HepG2 (cell line): ENCODE measurements around the gene MST1. TPM values are rescaled to one million over a fixed set of nuclear protein-coding genes. Genes with fewer than 3 reads are reported as not detected.

Source experiments
- ATAC-seq: fragments of 200-7000 bp; cut with Tn5 transposase; 3 replicates; pipeline ENCODE4 v1.9.1; 2020; ENCODE audit warnings: mild to moderate bottlenecking, moderate library complexity
- BruUV-seq: library from RNA; stranded (reverse); fragments of 400-500 nt; replicated peaks from 2 replicates; lab custom pipeline; 2021; lab: Mats Ljungman, UMichigan
- CTCF ChIA-PET: fragments of 300-600 bp; formaldehyde crosslinking; extraction: SDS; loops from one replicate; lab custom pipeline; 2021; ENCODE audit warnings: low total read pairs, inconsistent platforms, low intra/inter-chr PET ratio; lab: Yijun Ruan, JAX
- POLR2A ChIA-PET: fragments of 350-600 bp; sonication (Branson Sonifier 250); formaldehyde crosslinking; loops from one replicate; lab custom pipeline; 2020; ENCODE audit warnings: antibody characterized with exemption, inconsistent platforms; lab: Yijun Ruan, JAX
- DNase-seq: peaks from one replicate; pipeline ENCODE4 v3.0.0-alpha.2; 2015; ENCODE audit warnings: low spot score
- FAIRE-seq: peaks from 3 replicates; lab custom pipeline; 2011; peaks lifted over from hg19 to GRCh38; lab: Jason Lieb, UNC
- H2AFZ ChIP-seq: one replicate; pipeline ENCODE4 v1.6.1; 2011; ENCODE audit warnings: low read length, inconsistent platforms
- H3K27ac ChIP-seq: fragments of 300-600 bp; 3 replicates; pipeline ENCODE4 v1.8.0; 2011; ENCODE audit warnings: mixed run types, mild to moderate bottlenecking, mixed read lengths, low read length, inconsistent platforms; ENCODE audit not compliant: insufficient read depth; ENCODE audit errors: extremely low read length
- H3K27me3 ChIP-seq, 2 experiments: fragments of 200-600 bp in 1 of 2; 2 replicates in 1 of 2; 3 replicates in 1 of 2; pipeline versions ENCODE4 v1.6.0 to v1.8.0; 2011; ENCODE audit warnings: low read length in 2 of 2, mild to moderate bottlenecking in 2 of 2, moderate library complexity in 2 of 2, inconsistent platforms in 1 of 2; ENCODE audit not compliant: insufficient read depth in 2 of 2, control insufficient read depth in 1 of 2
- H3K36me3 ChIP-seq, 2 experiments: fragments of 200-600 bp in 1 of 2; replicated peaks in 1 of 2; 2 replicates in 1 of 2; 3 replicates in 1 of 2; pipeline versions ENCODE4 v1.5.1 to v1.8.0; 2011; ENCODE audit warnings: low read length in 2 of 2, inconsistent platforms in 1 of 2; ENCODE audit not compliant: insufficient read depth in 2 of 2, control insufficient read depth in 1 of 2
- H3K4me1 ChIP-seq: 2 replicates; pipeline ENCODE4 v1.5.1; 2012; ENCODE audit warnings: low read length, inconsistent platforms; ENCODE audit not compliant: insufficient read depth
- H3K4me2 ChIP-seq: 2 replicates; pipeline ENCODE4 v1.6.0; 2011; ENCODE audit warnings: low read depth, low read length, inconsistent platforms
- H3K4me3 ChIP-seq, 3 experiments: fragments of 200-600 bp in 1 of 3; sonication (generic), shearing (Covaris generic) in 1 of 3; replicated peaks in 1 of 3; 2 replicates each; pipeline ENCODE4 v1.5.1; 2011 to 2016; ENCODE audit warnings: low read length in 3 of 3, inconsistent platforms in 2 of 3, low read depth in 2 of 3, mild to moderate bottlenecking in 2 of 3, control low read depth in 1 of 3, mixed read lengths in 1 of 3; ENCODE audit not compliant: insufficient read depth in 1 of 3
- H3K79me2 ChIP-seq: one replicate; pipeline ENCODE4 v1.6.1; 2011; ENCODE audit warnings: low read length, inconsistent platforms; ENCODE audit not compliant: insufficient read depth
- H3K9ac ChIP-seq: 2 replicates; pipeline ENCODE4 v1.6.0; 2011; ENCODE audit warnings: mild to moderate bottlenecking, low read depth, low read length, inconsistent platforms; ENCODE audit not compliant: insufficient read depth
- H3K9me3 ChIP-seq: 2 replicates; pipeline ENCODE4 v1.5.1; 2012; ENCODE audit warnings: mild to moderate bottlenecking, low read length
- H4K20me1 ChIP-seq: 2 replicates; pipeline ENCODE4 v1.6.0; 2011; ENCODE audit warnings: inconsistent platforms, mild to moderate bottlenecking, low read length, moderate library complexity; ENCODE audit not compliant: insufficient read depth
- NFKBIZ ChIP-seq: IDR thresholded peaks from 2 replicates; pipeline ENCODE4 v1.6.1; 2018; ENCODE audit warnings: missing genetic modification reagents, missing compliant biosample characterization
- RBFOX2 ChIP-seq: fragments of 200-400 bp; formaldehyde crosslinking; IDR thresholded peaks from 2 replicates; pipeline ENCODE4 v1.6.1; 2017; ENCODE audit warnings: low read depth, mild to moderate bottlenecking, low read length
- RBM22 ChIP-seq: fragments of 200-400 bp; formaldehyde crosslinking; optimal IDR thresholded peaks from 2 replicates; pipeline ENCODE3; 2017; ENCODE audit warnings: mild to moderate bottlenecking, low read length, moderate library complexity
- SSRP1 ChIP-seq: IDR thresholded peaks from 2 replicates; pipeline ENCODE4 v1.6.1; 2016; ENCODE audit warnings: control low read depth
- ZKSCAN1 ChIP-seq: fragments of 150-350 bp; IDR thresholded peaks from 2 replicates; pipeline ENCODE4 v1.6.1; 2014; ENCODE audit warnings: low read length
- ZNF468 ChIP-seq: sonication (generic); formaldehyde crosslinking; IDR thresholded peaks from 2 replicates; pipeline ENCODE4 v1.8.0; 2022; ENCODE audit warnings: mild to moderate bottlenecking, moderate library complexity, missing genetic modification reagents
- ZNF674 ChIP-seq: sonication (generic); formaldehyde crosslinking; IDR thresholded peaks from 2 replicates; pipeline ENCODE4 v1.5.0; 2020; ENCODE audit warnings: low read depth, mild to moderate bottlenecking, missing genetic modification reagents
- ZNF782 ChIP-seq: sonication (generic); formaldehyde crosslinking; IDR thresholded peaks from 2 replicates; pipeline ENCODE4 v1.4.0; 2020; ENCODE audit warnings: missing genetic modification reagents, mild to moderate bottlenecking, borderline replicate concordance
- WGBS: methylation state at CpG from one replicate; pipeline ENCODE4 v1.1.6; 2017; ENCODE audit warnings: low lambda C conversion rate; 5-methylcytosine and 5-hydroxymethylcytosine counted together
- in situ Hi-C: cut with HindIII; loops from 2 replicates; pipeline ENCODE4 v1.10.0; 2017; ENCODE audit warnings: low pct_unique_long_range_greater_than_20kb; ENCODE audit not compliant: extremely low pct_ligation_motif_present
- intact Hi-C: fragments of 100-400 bp; cut with micrococcal nuclease; formaldehyde crosslinking; loops from one replicate; pipeline ENCODE4 v1.10.0; 2022; ENCODE audit not compliant: unreplicated experiment
- polyA plus RNA-seq, 8 experiments: library from polyadenylated mRNA; depleted of rRNA in 3 of 8; stranded (reverse) in 7 of 8; unstranded in 1 of 8; fragments of >200 nt; fragmentation: Illumina TruSeq in 4 of 8; extraction: Trizol in 4 of 8; gene quantifications; 2 replicates each; pipeline versions ENCODE4 v1.2.1 to v1.2.3, GENCODE V29; 2011 to 2016; ENCODE audit warnings: low read depth in 4 of 8, missing spikeins in 1 of 8, mixed read lengths in 1 of 8; ENCODE audit not compliant: insufficient read depth in 1 of 8
- total RNA-seq, 5 experiments: library from RNA; depleted of rRNA; stranded (reverse); fragments of >200 nt; fragmentation: Illumina TruSeq; extraction: Trizol; gene quantifications; 2 replicates each; pipeline ENCODE4 v1.2.3, GENCODE V29; 2016; ENCODE audit warnings: low read depth in 1 of 5
- TF ChIP-seq, protein P1 (sequence below): fragments of 450-650 bp; IDR thresholded peaks from 2 replicates; pipeline ENCODE4 v1.6.1; 2017

The MST1 gene
- total and polyA plus RNA-seq, 2 of the 13 experiments (the other 11 are each of a cell fraction or from before 2014, with no cell fraction given) = 189 to 452 TPM

DNA sequence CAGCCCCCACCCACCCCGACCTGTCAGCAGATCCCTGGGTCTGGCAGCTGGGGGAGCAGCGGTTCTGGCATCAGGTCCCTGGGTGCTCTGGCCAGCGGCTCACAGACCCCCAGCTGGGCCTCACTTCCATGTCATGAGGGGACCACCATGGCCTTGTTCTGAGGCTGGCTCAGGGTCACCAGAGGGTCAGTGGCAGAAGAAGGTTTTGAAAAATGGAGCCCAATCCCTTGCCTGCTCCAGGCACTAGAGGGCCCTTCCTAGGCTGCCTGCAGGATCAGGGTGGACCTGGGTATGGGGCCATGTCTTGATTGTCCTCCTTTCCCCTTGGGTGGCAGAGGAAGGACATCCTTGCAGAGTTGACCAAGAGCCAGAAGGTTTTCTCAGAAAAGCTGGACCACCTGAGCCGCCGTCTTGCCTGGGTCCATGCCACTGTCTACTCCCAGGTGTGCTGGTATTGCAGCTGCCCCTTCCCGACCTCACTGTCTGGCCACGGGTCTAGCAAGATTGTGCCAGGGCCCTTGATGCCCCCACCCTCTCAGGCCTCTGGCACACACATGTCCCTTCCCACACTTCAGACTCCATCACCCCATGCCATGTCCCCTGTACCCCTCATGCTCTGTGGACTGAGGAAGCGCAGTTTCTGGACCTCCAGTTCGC lies 17.3 kb upstream of the MST1 start:
- FAIRE-seq = no peak

DNA sequence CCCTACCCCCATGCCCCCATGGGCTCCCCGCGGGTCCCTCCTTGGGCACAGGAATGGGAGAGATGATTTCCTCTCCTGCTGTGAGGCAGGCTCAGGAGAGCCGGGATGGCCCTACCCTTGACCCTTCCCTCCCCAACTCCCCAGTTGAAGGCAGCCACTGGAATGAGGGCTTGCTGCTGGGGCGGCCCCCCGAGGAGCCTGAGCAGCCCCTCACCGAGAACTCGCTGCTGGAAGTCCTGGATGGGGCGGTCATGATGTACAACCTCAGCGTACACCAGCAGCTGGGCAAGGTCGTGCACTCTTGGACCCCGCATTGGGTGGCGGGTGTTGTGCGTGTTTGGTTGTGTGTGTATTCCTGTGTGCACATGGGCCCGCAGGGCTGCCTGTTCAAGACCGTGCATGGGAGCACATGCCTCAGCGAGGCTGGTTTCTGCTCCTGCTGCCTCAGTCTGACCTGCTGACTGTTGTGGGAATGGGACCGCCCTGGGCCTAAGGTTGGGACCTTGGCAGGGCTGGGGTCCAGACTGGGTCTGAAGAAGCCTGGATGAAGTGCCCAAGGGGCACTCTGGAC lies 16.2 kb upstream of the MST1 start:
- 100% methylated on average over 3 of the region's 17 CpGs for WGBS
- Histone ChIP-seq H3K4me2 (no peak overlapping the region), H2AFZ (no peak overlapping the region), H4K20me1 (no peaks in the 10 kb centered on the region), H3K4me3 (no peak overlapping the region), H3K4me1 (no peaks in the 10 kb centered on the region), H3K79me2 (no peaks in the 10 kb centered on the region), H3K36me3 (peaks cover 33 to 62% of the 10 kb centered on the region in 2 experiments), H3K27me3 (no peaks in the 10 kb centered on the region; a peak in 1 of 5 replicates), H3K9me3 (no peaks in the 10 kb centered on the region), H3K9ac (no peak overlapping the region), H3K27ac (no peak overlapping the region)
- intact Hi-C loops = no loop called here
- BruUV-seq = no TSS peak
- ChIA-PET POLR2A (no interaction called here), CTCF (no interaction called here)
- DNase-seq = no peak
- FAIRE-seq = no peak
- in situ Hi-C loops = no loop called here
- ATAC-seq = no peak
- TF ChIP-seq ZNF782 (CRISPR knock-in tag) (no peak), RBM22 (peak; percentile 27)

More for the DNA sequence above, 17.3 kb upstream of the MST1 start:
- WGBS = 100% methylated on average over 4 of the region's 9 CpGs
- no peak for DNase-seq
- Histone ChIP-seq H3K4me3 (no peak overlapping the region), H4K20me1 (no peaks in the 10 kb centered on the region), H3K36me3 (peaks cover 26 to 52% of the 10 kb centered on the region in 2 experiments), H3K27me3 (no peaks in the 10 kb centered on the region; a peak in 1 of 5 replicates), H3K27ac (no peak overlapping the region), H3K9me3 (no peaks in the 10 kb centered on the region), H2AFZ (no peak overlapping the region), H3K79me2 (no peaks in the 10 kb centered on the region), H3K4me1 (no peaks in the 10 kb centered on the region), H3K9ac (no peak overlapping the region), H3K4me2 (no peak overlapping the region)
- in situ Hi-C loops (no loop called here), intact Hi-C loops (no loop called here)
- no peak for TF ChIP-seq ZNF468 (CRISPR knock-in tag)
- no peak for TF ChIP-seq ZNF674 (CRISPR knock-in tag)
- no peak for TF ChIP-seq SSRP1 (CRISPR knock-in tag)
- TF ChIP-seq RBFOX2 = 0 out of 2 replicates have a peak, but pooled peaks have one; percentile 19
- TF ChIP-seq, protein P1, sequence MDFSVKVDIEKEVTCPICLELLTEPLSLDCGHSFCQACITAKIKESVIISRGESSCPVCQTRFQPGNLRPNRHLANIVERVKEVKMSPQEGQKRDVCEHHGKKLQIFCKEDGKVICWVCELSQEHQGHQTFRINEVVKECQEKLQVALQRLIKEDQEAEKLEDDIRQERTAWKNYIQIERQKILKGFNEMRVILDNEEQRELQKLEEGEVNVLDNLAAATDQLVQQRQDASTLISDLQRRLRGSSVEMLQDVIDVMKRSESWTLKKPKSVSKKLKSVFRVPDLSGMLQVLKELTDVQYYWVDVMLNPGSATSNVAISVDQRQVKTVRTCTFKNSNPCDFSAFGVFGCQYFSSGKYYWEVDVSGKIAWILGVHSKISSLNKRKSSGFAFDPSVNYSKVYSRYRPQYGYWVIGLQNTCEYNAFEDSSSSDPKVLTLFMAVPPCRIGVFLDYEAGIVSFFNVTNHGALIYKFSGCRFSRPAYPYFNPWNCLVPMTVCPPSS = no peak
- TF ChIP-seq ZKSCAN1 = no peak
- no peak for TF ChIP-seq NFKBIZ (CRISPR knock-in tag)
- POLR2A ChIA-PET = no interaction called here
- CTCF ChIA-PET = interaction anchor here (0.9 kb wide), 1 partner anchor 133 kb away, joined by 3 read pairs; no protein-coding TSS in a partner anchor
- no peak for ATAC-seq
- no TSS peak for BruUV-seq
